GM06990 (cell line): ENCODE results near the gene MELTF.

Experiments
- DNase-seq: peaks from one replicate; pipeline ENCODE4 v3.0.0-alpha.2; 2011; ENCODE audit not compliant: insufficient read length; ENCODE audit errors: extremely low read depth
- H3K27me3 ChIP-seq: replicated peaks from 2 replicates; pipeline ENCODE4 v1.6.0; 2011; ENCODE audit warnings: low read length; ENCODE audit not compliant: control insufficient read depth, insufficient read depth
- H3K36me3 ChIP-seq: 2 replicates; pipeline ENCODE4 v1.5.1; 2011; ENCODE audit warnings: low read length; ENCODE audit not compliant: control insufficient read depth, insufficient read depth
- H3K4me3 ChIP-seq: replicated peaks from 2 replicates; pipeline ENCODE4 v1.5.1; 2011; ENCODE audit warnings: low read depth, mild to moderate bottlenecking, control low read depth, low read length
- TF ChIP-seq, protein P1 (sequence below): IDR thresholded peaks from 2 replicates; pipeline ENCODE4 v1.5.1; 2011; ENCODE audit warnings: low read length, control low read depth, mild to moderate bottlenecking, inconsistent platforms; ENCODE audit not compliant: insufficient read depth, poor library complexity, severe bottlenecking

The MELTF gene

DNA sequence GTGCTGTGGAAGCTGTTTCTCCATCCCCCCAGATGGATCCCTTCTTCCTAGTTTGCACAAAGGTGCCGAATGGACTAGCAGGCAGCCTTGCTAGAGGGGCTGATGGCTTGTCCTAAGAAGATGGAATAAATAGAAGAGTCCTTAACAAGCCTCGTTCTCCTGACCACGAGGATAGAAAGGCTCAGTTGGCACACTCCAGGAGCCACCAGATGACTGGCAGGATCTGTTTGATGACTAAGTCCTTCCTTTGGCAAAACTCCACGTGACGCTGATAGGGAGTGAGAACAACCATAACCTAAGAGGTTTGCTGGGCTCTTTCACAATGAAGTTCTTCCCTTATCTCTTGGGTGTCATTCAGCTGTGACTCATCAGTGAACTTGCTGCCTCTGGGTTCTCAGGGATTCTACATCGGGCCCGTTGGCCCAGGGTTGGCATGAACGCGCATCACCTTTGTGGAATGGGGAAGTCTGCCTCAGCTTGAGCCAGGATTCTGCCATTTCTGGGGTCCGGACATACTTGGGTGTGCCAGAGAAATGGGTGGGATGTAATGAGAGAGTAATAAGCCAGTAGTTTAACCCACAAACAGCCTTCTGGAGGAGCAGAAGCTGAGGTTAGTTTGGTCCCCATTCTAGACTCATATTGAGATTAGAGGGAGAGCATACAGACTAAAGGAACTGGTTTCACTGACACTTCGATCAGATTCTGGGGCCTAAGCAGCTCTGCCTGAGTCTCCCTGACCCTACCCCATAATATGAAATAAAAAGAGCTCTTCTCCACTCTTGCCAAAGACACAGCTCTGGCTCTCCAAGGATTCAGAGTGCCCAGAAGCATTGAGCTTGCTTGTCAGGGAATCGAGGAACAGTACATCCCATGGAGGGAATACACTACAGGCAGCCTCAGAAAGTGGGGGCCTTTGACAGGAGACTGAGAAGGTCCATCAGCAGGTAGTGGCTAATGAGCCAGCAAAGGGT is 2.0 kb upstream of the MELTF start:
- Histone ChIP-seq H3K36me3 (no peaks in the 10 kb centered on the region), H3K4me3 (no peak overlapping the region), H3K27me3 (no peaks in the 10 kb centered on the region)
- TF ChIP-seq, protein P1, sequence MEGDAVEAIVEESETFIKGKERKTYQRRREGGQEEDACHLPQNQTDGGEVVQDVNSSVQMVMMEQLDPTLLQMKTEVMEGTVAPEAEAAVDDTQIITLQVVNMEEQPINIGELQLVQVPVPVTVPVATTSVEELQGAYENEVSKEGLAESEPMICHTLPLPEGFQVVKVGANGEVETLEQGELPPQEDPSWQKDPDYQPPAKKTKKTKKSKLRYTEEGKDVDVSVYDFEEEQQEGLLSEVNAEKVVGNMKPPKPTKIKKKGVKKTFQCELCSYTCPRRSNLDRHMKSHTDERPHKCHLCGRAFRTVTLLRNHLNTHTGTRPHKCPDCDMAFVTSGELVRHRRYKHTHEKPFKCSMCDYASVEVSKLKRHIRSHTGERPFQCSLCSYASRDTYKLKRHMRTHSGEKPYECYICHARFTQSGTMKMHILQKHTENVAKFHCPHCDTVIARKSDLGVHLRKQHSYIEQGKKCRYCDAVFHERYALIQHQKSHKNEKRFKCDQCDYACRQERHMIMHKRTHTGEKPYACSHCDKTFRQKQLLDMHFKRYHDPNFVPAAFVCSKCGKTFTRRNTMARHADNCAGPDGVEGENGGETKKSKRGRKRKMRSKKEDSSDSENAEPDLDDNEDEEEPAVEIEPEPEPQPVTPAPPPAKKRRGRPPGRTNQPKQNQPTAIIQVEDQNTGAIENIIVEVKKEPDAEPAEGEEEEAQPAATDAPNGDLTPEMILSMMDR, result no peak
- DNase-seq, result peak; percentile 58

DNA sequence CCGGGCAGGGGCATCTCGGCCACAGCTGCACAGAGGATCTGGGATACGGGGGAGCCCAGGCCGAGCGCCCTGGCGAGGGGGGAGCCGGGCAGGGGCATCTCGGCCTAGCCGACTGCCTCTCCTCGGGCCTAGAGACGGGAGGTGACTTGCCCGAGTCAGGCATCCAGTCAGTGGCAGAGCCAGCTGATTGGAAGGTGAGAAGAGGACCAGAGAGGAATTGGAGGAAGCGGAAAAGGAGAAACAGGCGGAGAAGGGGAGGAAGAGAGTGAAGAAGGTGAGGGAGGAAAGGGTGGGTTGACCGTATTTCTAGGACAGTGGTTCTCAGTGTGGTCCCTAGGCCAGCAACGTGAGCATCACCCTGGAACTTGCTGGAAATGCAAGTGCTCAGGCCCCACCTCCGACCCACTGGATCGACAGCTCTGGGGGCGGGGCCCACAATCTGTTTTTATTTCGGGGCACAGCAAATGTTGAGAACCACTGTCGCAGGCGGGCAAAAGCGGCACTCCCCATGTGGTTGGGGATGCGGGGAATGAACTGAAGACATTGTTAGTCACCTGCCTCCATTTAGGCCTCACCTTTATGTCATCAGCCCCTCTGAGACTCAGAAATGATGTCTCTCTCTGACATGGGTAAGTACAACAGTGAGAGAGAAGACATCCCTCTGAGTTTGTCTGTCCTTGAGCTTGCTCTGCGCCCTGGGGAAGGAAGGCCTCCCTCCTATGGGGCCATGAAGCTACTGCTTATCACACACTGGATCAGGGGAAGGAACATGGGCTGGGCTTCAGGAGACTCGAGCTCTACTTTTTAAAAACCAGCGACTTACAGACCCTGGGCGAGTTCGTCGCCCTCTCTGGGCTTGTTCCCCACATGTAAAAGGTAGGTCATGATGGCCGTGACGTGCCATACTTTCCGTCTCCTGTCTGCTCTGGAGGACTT is 1.0 kb upstream of the MELTF start:
- TF ChIP-seq, protein P1, result no peak
- DNase-seq, result no peak
- H3K4me3 ChIP-seq, result no peak overlapping the region
- peaks cover 2% of the 10 kb centered on the region for H3K36me3 ChIP-seq
- no peaks in the 10 kb centered on the region for H3K27me3 ChIP-seq

- peak; percentile 74 for DNase-seq
- H3K4me3 ChIP-seq, result peak overlapping the region; percentile 80
- TF ChIP-seq, protein P1, result no peak
- H3K27me3 ChIP-seq, result no peaks in the 10 kb centered on the region
- peaks cover 2% of the 10 kb centered on the region for H3K36me3 ChIP-seq
Measured at GRCh38 chr3:197028728-197029510, 698 bp downstream of the MELTF start.

DNA sequence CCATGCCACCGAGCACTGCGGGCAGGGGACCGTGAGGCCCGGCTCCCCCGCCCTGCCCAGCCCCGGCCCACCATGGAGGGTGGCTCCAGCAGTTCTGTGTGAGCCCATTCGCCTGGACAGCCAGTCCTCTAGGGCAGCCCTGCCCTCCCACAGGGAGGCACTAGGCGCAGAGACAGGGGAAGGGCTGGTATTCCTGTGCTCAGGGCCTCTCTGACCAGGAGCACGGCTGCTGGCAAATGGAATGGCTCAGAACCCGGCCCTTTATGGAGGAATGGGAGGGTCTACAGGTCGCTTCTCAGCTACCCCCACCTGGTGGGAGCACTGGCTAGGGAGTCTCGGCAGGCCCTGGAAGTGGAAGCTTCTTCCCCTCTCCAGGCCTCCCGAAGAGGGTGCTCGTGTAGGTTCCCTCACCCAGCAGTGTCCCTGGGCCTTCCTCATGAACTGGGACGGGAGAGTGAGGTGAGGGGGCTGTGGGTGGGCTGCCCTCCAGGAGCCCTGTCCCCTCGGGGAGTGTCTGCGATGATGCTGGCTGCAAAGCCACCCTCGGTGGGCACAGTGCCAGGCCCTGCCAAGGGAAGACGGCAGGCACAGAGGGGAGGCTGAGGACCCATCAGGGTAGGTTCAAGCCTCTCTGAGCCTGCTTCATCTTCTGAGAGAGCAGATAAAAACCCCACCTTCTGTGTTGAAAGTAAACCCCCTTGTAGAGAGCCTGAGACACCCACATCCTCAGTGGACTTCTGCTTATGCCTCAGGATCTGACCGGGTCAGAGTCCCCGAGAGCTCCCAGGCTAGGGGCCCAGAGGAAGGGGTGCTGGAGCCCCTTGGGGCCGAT is 1.5 kb downstream of the MELTF start:
- no peak for DNase-seq
- no peaks in the 10 kb centered on the region for H3K27me3 ChIP-seq
- peaks cover 2% of the 10 kb centered on the region for H3K36me3 ChIP-seq
- TF ChIP-seq, protein P1, result no peak
- peak overlapping the region; percentile 80 for H3K4me3 ChIP-seq
